IgD-negative memory B cell (primary cell): ENCODE results near the gene METRN. TPM values are rescaled to one million over a fixed set of nuclear protein-coding genes. Genes with fewer than 3 reads are reported as not detected.
A peak's percentile ranks its signal among the peaks of the same experiment; 100 is the strongest.
"Not testable (repeated sequence)": the region's sequence is repeated elsewhere in the genome, so short reads cannot be mapped to it uniquely, and the experiment has no call there.

Source experiments
- H3K27ac Mint-ChIP-seq, 3 donors: one replicate each; pipeline ENCODE4 v1.8.0; 2020 to 2022; ENCODE audit warnings: mild to moderate bottlenecking in 3 of 3, mixed read lengths in 3 of 3, moderate library complexity in 1 of 3
- H3K27me3 Mint-ChIP-seq: one replicate; pipeline ENCODE4 v1.8.0; 2021; ENCODE audit warnings: mixed read lengths
- H3K36me3 Mint-ChIP-seq: one replicate; pipeline ENCODE4 v1.8.0; 2020; ENCODE audit warnings: mild to moderate bottlenecking, mixed read lengths
- H3K4me1 Mint-ChIP-seq, 3 donors: one replicate each; pipeline ENCODE4 v1.8.0; 2020 to 2022; ENCODE audit warnings: mixed read lengths in 3 of 3, mild to moderate bottlenecking in 1 of 3
- H3K4me3 Mint-ChIP-seq, 4 donors: one replicate each; pipeline ENCODE4 v1.8.0; 2020 to 2022; ENCODE audit warnings: mild to moderate bottlenecking in 4 of 4, mixed read lengths in 4 of 4, moderate library complexity in 3 of 4
- H3K9me3 Mint-ChIP-seq, 3 donors: one replicate each; pipeline ENCODE4 v1.8.0; 2020 to 2021; ENCODE audit warnings: mixed read lengths in 3 of 3, mild to moderate bottlenecking in 1 of 3
- polyA plus RNA-seq: library from polyadenylated mRNA; unstranded; fragments of 300-500 nt; fragmentation: Illumina TruSeq; gene quantifications from one replicate; pipeline ENCODE4 v1.2.3, GENCODE V29; 2021

Gene METRN
- polyA plus RNA-seq, 1 donor from 2014 or later: 2.8 TPM

DNA sequence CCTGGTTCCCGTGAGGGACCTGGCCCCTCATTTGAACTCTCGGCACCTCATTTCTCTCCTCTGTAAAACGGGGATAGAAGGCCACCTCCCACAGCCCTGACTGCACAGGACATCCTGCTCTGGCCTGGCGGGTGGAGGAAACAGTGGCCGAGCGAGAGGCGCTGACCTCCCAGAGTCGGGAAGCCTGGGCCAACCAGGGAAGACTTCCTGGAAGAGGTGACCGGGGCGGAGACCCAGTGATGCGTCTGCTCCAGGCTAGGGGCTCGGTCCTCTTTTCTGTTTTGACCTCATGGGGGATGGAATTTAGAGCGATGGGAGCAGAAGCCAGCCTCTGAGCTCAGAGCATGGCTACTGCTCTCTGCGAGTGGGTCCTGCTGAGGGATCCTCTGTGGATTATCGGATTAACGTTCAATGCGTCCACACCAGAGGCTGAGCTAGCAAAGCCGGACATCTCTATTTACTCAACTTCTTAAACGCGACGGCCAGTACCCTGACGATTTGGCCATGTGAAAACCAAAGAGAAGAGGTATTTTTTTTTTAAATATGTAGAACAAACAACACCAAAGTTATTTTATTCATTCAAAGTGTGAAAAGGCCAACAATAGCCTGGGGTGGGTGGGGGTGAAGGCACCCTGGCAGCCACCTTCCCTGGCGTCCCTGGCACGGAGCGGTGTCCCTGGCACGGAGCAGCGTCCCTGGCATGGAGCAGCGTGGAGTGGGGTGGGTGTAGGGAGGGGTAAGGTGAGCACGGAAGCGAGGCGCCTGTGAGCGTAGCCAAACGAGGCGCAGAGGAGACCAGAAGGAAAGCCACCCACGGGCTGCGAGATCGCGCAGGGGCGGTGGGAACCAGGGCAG is 36.5 kb downstream of the METRN start:
- Mint-ChIP-seq H3K4me1 (peaks cover 0 to 3% (median 1%) of the 10 kb centered on the region in 3 donors), H3K36me3 (no peaks in the 10 kb centered on the region), H3K9me3 (peaks cover 0 to 1% (median under 1%) of the 10 kb centered on the region in 3 donors), H3K4me3 (no peak overlapping the region), H3K27ac (no peak overlapping the region), H3K27me3 (peaks cover 4% of the 10 kb centered on the region)

DNA sequence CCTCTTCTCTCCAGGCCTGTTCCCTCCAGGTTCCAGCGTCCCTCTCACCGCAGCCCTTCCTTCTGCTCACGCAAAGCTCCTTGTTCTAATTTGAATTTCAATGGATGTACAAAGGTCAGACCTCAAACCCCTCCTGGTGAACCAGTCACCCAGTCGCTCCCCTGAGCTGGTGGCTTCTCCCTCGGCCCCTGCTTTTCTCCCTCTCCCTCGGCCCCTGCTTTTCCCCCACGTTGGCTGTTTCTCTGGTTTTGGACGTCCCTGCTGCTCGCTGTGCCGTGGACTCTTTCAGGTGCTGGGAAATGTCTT is 37.0 kb downstream of the METRN start:
- no peak overlapping the region for H3K4me3 Mint-ChIP-seq
- H3K36me3 Mint-ChIP-seq: no peaks in the 10 kb centered on the region
- peaks cover 4% of the 10 kb centered on the region for H3K27me3 Mint-ChIP-seq
- H3K9me3 Mint-ChIP-seq: peaks cover 0 to 4% (median 3%) of the 10 kb centered on the region in 3 donors
- H3K4me1 Mint-ChIP-seq: peaks cover 0 to 3% (median 1%) of the 10 kb centered on the region in 3 donors
- H3K27ac Mint-ChIP-seq: no peak overlapping the region

DNA sequence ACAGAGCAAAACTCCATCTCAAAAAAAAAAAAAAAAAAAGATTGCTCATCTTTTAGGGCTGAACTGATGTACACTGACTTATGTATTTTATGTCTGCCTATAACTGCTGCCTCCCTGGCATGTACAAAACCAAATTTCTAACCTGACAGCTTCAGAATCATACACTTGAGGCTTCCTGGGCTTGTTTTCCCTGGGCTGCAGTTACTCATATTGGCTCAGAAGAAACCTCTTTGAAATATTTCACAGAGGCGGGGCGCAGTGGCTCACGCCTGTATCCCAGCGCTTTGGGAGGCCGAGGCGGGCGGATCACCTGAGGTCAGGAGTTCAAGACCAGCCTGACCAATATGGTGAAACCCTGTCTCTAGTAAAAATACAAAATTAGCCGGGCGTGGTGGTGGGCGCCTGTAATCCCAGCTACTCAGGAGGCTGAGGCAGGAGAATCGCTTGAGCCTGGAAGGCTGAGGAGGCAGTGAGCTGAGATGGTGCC is 39.2 kb downstream of the METRN start:
- not testable (repeated sequence) for H3K4me1 Mint-ChIP-seq, H3K36me3 Mint-ChIP-seq, H3K27ac Mint-ChIP-seq, H3K9me3 Mint-ChIP-seq, H3K4me3 Mint-ChIP-seq, H3K27me3 Mint-ChIP-seq

DNA sequence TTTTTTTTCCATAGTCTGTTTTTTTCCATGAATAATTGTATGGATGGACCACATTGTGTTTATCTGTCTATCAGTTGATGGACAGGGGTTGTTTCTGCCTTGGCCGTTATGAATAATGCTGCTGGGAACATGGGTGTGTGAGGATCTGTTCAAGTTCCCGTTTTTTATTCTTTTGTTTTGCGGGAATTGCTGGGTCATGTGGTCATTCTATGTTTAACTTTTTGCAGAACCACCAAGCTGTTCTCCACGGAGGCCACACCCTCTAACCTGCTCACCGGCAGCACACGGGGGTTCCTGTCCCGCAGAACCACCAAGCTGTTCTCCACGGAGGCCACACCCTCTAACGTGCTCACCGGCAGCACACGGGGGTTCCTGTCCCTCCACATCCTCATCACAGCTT is 39.7 kb downstream of the METRN start:
- Mint-ChIP-seq H3K36me3 (peaks cover 2% of the 10 kb centered on the region), H3K4me1 (peaks cover 0 to 5% (median 0%) of the 10 kb centered on the region in 3 donors), H3K27me3 (peaks cover 8% of the 10 kb centered on the region)

DNA sequence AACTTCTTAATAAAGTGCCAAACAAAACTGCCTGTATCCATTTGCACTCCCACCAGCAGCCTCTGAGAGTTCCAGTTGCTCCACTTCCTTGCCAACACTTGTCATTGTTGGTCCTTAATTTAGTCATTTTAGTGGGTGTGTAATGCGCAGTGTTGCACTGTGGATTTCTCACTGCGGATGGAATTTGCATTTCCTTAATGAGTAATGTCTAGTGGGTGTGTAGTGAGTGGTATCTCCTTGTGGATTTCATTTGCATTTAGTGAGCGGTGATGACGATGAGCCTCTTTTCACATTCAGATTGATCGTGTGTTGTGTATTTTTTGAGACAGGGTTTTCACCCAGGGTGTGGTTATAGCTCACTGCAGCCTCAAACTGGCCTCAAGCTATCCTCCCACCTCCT is 41.5 kb downstream of the METRN start:
- Mint-ChIP-seq H3K4me3 (no peak overlapping the region), H3K4me1 (peaks cover 0 to 5% (median 0%) of the 10 kb centered on the region in 3 donors), H3K27me3 (peaks cover 8% of the 10 kb centered on the region), H3K36me3 (peaks cover 2% of the 10 kb centered on the region), H3K9me3 (peaks cover 0 to 4% (median 3%) of the 10 kb centered on the region in 3 donors), H3K27ac (peak overlapping the region in 1 of 3 donors; percentile 47)

More for the DNA sequence above, 39.7 kb downstream of the METRN start:
- Mint-ChIP-seq H3K9me3 (peaks cover 0 to 4% (median 3%) of the 10 kb centered on the region in 3 donors), H3K4me3 (no peak overlapping the region), H3K27ac (no peak overlapping the region)

DNA sequence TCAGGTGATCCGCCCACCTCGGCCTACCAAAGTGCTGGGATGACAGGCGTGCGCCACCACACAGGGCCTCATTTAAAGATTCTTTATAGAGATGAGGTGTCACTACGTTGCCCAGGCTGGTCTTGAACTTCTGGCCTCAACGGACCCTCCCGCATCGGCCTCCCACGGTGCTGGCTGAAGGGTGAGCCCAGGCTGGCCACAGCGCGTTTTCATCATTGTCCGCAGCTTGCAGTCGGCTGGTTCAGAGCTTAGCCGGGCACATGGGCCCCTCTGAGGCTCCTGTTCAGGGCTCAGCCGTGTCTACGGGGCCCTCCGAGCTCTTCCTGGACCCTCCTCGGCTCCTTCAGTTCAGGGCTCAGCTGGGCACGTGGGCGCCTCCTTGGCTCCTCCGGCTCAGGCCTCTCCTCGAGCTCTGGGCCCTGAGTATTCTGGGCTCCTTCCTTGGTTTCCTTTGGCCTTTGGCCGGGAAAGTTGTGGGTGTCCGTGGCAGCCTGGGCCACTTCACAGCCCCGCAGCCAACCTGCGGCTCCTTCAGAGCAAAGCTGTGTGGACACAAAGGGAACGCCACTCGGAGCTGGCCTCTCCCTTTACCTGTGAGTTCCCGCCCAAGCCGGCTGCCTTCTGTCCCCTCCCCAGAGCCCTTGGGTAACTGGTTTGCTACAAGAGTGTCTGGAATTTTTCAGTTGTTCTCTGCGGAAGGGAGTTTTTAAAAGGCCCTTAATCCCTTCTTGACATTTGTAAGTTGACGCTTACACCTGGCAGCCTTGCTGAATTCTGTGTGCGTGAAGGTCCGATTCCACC is 44.4 kb downstream of the METRN start:
- H3K4me1 Mint-ChIP-seq: peaks cover 0 to 5% (median 0%) of the 10 kb centered on the region in 3 donors
- H3K4me3 Mint-ChIP-seq: no peak overlapping the region
- peaks cover 9% of the 10 kb centered on the region for H3K27me3 Mint-ChIP-seq
- peaks cover 0 to 4% (median 3%) of the 10 kb centered on the region in 3 donors for H3K9me3 Mint-ChIP-seq
- no peak overlapping the region for H3K27ac Mint-ChIP-seq
- peaks cover 2% of the 10 kb centered on the region for H3K36me3 Mint-ChIP-seq

DNA sequence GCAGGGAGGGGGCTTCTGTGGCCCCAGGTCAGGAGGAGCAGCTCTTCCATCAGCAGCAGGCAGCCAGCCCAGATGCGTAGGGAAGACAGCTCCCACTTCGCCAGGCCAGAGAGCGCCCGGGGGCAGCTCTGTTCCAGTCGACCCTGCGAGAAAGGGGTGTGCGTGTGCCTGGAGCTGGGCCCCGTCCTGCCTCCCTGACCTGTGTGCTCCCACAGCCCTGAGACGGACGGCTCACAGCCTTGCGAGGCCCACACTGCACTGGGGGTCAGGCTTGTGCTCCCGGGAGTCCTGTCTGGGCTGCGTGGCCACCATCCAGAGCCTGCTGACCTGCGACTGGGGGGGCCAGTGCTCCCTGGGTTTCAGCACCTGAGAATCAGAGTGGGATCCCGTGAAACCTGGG is 45.1 kb downstream of the METRN start:
- Mint-ChIP-seq H3K4me1 (peaks cover 0 to 2% (median 0%) of the 10 kb centered on the region in 3 donors), H3K27ac (no peak overlapping the region), H3K4me3 (no peak overlapping the region), H3K9me3 (peaks cover 0 to 4% (median 3%) of the 10 kb centered on the region in 3 donors), H3K36me3 (peaks cover 2% of the 10 kb centered on the region), H3K27me3 (peaks cover 6% of the 10 kb centered on the region)

DNA sequence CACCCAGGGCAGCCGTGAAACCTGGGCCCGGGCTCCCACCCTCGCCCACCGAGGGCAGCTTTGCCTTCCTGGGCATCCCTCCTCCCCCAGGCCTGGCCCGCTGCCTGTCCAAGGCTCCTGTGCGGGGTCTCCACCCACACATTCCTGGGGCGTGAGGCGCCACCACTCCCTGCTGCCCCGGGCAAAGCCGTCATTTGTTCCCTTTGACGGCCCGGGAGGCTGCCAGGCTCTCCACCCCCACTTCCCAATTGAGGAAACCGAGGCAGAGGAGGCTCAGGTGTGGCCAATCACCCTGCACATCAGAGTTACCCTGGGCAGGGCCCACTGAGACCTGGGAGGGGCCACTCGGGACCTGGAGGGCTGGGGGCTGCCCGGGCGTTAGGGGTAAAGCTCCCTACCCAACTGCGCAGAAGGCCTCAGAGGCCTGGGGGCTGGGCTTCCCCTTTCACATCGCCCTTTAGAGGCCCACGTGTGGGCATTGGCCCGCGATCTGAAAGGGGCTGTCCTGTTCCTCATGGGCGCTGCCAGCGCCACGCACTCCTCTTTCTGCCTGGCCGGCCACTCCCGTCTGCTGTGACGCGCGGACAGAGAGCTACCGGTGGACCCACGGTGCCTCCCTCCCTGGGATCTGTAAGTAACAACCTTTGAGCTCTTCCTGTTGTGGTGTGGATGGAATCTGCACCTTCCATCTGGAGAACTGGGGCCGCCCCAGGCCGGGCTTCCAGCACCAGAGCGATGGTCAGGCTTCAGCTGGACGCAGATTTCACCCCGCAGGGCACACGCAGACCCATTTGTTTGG is 45.8 kb downstream of the METRN start, which contains the start of gene MSLN:
Gene MSLN, plus strand, starts transcription at position 190 of the 799 bp plus-strand sequence. CDS start 1,947 bp downstream, outside the sequence.
- H3K27ac Mint-ChIP-seq: no peak within 1 kb of the TSS
- peaks cover 6% of the 10 kb centered on the region for H3K27me3 Mint-ChIP-seq
- peaks cover 0 to 4% (median 3%) of the 10 kb centered on the region in 3 donors for H3K9me3 Mint-ChIP-seq
- peaks cover 2% of the 10 kb centered on the region for H3K36me3 Mint-ChIP-seq
- peaks cover 0 to 2% (median 0%) of the 10 kb centered on the region in 3 donors for H3K4me1 Mint-ChIP-seq
- H3K4me3 Mint-ChIP-seq: no peak within 1 kb of the TSS

DNA sequence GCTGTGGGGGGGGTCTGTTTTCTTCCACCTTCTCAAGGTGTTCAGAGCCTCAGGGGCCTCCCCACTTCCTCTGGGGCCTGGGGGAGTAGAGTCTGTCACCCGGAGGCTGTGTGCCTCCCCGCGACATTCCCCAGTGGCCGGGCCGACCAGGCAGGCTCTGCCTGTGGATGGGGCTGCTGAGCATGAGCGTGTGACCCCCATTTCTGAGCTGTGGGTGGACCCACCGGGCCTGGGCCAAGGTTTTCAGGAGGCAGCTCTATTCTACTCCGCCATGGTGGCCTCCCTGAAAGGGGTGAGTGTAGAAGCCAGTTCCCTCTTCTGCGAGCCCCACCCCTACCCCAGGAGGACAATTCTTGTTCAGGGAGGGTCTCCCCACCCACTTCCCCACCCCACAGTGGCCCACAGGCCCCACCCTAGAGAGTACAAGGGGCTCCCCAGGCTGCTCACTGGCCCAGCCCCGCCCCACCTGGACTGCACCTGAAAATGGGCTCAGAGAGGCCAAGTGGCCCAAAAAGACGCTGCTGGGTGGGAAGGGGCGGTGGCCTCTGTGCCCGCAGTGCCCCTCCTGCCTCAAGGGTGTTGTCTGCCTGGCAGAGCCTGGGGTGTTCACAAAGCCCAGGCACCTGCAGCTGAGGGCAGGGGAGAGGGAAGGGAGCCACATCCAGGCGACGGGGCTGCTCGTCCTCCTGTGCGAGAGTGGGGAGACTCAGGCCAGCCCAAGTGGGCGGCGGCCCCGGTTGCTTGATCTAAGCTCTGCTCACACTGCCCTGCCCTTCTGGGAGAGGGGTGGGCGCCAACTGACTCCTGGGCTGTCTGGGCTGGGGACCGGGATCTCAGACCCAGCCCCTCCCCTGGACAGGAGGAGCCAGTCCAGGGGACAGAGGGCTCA is 47.0 kb downstream of the METRN start:
- peaks cover 2% of the 10 kb centered on the region for H3K36me3 Mint-ChIP-seq
- peak overlapping the region in 1 of 4 donors; percentile 52 for H3K4me3 Mint-ChIP-seq
- peaks cover 0 to 2% (median 0%) of the 10 kb centered on the region in 3 donors for H3K4me1 Mint-ChIP-seq
- H3K27me3 Mint-ChIP-seq: peaks cover 6% of the 10 kb centered on the region
- no peaks in the 10 kb centered on the region for H3K9me3 Mint-ChIP-seq
- no peak overlapping the region for H3K27ac Mint-ChIP-seq

DNA sequence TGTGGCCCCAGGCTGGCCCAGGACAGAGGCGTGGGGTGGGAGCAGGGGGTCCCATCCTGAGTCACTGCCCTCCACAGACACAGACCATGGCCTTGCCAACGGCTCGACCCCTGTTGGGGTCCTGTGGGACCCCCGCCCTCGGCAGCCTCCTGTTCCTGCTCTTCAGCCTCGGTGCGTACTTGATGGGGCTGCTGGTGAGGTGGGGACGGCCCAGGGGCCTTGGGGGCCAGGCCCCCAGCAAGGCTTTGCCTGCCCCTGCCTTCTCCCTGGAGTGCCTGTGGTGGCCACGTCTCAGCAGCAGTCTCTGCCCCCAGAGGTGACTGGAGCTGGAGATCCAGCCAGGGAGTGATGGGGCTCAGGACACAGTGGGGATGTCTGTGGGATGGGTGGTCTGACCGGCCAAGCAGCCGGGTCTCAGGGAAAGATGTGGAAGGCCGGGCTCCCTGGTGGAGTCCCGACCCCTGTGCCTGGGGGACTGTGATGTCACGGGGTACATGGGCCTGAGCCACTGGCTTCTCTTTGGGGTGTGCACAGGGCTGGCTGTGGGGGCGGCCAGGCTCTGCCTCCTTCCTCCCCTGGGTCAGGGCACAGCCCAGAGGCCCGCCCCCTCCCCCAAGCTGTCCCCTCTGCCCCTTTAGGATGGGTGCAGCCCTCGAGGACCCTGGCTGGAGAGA is 47.8 kb downstream of the METRN start:
- Mint-ChIP-seq H3K36me3 (no peaks in the 10 kb centered on the region), H3K4me1 (no peaks in the 10 kb centered on the region), H3K9me3 (no peaks in the 10 kb centered on the region), H3K4me3 (no peak overlapping the region), H3K27me3 (peaks cover 3% of the 10 kb centered on the region), H3K27ac (peak overlapping the region in 1 of 3 donors; percentile 76)

DNA sequence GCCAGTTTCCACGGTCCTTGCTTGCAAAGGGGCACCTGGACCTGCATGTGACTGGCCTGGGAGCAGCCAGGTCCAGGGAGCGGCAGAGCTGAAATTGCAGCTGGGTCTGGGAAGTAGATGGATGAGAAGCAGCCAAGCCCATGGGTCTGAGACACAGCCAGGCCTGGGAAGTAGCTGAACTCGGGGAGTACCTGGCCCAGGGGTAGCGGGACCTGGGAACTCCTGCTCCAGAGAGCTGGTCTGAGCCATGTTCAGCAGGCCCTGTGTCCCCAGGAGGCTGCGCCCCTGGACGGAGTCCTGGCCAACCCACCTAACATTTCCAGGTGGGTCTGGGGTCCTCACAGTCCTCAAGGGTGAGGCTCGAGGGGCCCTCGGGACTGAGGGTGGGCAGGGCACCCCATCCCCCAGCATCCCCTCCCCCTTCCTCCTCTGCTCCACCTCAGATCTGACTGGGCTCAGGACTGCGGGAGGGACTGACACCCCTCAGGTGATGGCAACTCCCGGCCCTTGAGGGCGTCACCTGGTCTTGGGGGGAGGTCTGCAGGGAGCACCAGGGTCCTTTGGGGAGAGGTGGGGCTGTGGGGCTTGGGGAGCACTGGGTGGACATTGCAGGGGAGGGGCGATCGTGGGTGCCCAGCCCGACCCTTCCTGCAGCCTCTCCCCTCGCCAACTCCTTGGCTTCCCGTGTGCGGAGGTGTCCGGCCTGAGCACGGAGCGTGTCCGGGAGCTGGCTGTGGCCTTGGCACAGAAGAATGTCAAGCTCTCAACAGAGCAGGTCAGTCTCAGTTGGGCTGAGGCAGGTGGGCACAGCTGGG is 48.7 kb downstream of the METRN start:
- Mint-ChIP-seq H3K27me3 (peaks cover 2% of the 10 kb centered on the region), H3K9me3 (no peaks in the 10 kb centered on the region), H3K4me3 (no peak overlapping the region), H3K36me3 (no peaks in the 10 kb centered on the region), H3K4me1 (no peaks in the 10 kb centered on the region), H3K27ac (no peak overlapping the region)

DNA sequence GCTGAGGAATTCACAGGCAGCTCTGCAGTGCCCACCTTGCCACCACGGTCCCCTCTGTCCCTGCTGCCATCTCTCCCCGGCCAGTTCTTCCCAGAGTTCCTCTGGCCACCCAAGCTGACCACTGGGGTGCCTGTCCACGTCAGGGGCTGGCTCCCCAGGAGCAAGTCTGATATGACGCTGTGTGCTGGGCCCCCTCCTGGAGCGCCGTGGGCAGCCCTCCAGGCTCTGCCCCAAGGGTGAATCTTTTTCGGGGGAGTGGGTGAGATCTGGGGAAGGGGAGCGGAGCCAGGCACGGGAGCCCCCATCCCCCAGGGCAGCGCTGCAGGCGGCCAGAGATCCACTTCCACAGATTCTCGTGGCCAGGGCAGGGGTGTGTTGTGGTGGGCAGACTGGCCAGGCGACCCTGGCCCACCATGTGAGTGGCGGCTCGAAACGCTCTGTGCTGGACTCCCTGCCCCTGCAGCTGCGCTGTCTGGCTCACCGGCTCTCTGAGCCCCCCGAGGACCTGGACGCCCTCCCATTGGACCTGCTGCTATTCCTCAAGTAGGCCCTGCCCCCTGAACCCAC is 49.3 kb downstream of the METRN start:
- no peaks in the 10 kb centered on the region for H3K36me3 Mint-ChIP-seq
- no peaks in the 10 kb centered on the region for H3K4me1 Mint-ChIP-seq
- no peak overlapping the region for H3K4me3 Mint-ChIP-seq
- no peak overlapping the region for H3K27ac Mint-ChIP-seq
- no peaks in the 10 kb centered on the region for H3K9me3 Mint-ChIP-seq
- H3K27me3 Mint-ChIP-seq: peaks cover 2% of the 10 kb centered on the region
